GM12878 (cell line): ENCODE measurements around the gene CBR3. TPM values are rescaled to one million over a fixed set of nuclear protein-coding genes. Genes with fewer than 3 reads are reported as not detected.

Experiments used
- ATAC-seq: fragments of 200-7000 bp; cut with Tn5 transposase; 3 replicates; pipeline ENCODE4 v1.9.1; 2020; ENCODE audit warnings: mild to moderate bottlenecking, moderate library complexity
- BruUV-seq: library from RNA; stranded (reverse); fragments of 400-500 nt; replicated peaks from 2 replicates; lab custom pipeline; 2021; lab: Mats Ljungman, UMichigan
- CTCF ChIA-PET: fragments of 300-600 bp; sonication (Branson Sonifier 250); formaldehyde crosslinking; extraction: SDS; loops from one replicate; lab custom pipeline; 2021; ENCODE audit warnings: inconsistent platforms; lab: Yijun Ruan, JAX
- POLR2A ChIA-PET: fragments of 350-600 bp; formaldehyde crosslinking; extraction: SDS; loops from one replicate; lab custom pipeline; 2021; ENCODE audit warnings: inconsistent platforms; lab: Charles Lee
- RAD21 ChIA-PET: fragments of 300-600 bp; sonication (Branson Sonifier 250); formaldehyde crosslinking; loops from one replicate; lab custom pipeline; 2023; ENCODE audit warnings: antibody characterized with exemption; ENCODE audit not compliant: unreplicated experiment; lab: Charles Lee
- SMC1A ChIA-PET: fragments of 300-600 bp; sonication (Branson Sonifier 250); formaldehyde crosslinking; loops from one replicate; lab custom pipeline; 2023; ENCODE audit not compliant: unreplicated experiment, uncharacterized antibody; lab: Charles Lee
- DNase-seq: peaks from one replicate; pipeline ENCODE4 v3.0.0-alpha.2; 2011; ENCODE audit warnings: low read depth, low spot score
- FAIRE-seq: peaks from 3 replicates; lab custom pipeline; 2011; peaks lifted over from hg19 to GRCh38; lab: Jason Lieb, UNC
- H2AFZ ChIP-seq: 2 replicates; pipeline ENCODE4 v1.6.0; 2011; ENCODE audit warnings: low read depth, low read length, control low read depth; ENCODE audit not compliant: control insufficient read depth
- H3K27ac ChIP-seq: 2 replicates; pipeline ENCODE4 v1.5.1; 2011; ENCODE audit warnings: control low read depth; ENCODE audit not compliant: control insufficient read depth, insufficient read depth
- H3K27me3 ChIP-seq, 2 experiments: replicated peaks in 1 of 2; 2 replicates each; pipeline versions ENCODE4 v1.6.0 to v1.6.1; 2011; ENCODE audit warnings: low read length in 1 of 2; ENCODE audit not compliant: control insufficient read depth in 2 of 2, insufficient read depth in 2 of 2
- H3K36me3 ChIP-seq, 2 experiments: 2 replicates each; pipeline ENCODE4 v1.5.1; 2011; ENCODE audit warnings: low read length in 1 of 2; ENCODE audit not compliant: control insufficient read depth in 2 of 2, insufficient read depth in 2 of 2
- H3K4me1 ChIP-seq: 2 replicates; pipeline ENCODE4 v1.6.1; 2011; ENCODE audit warnings: mild to moderate bottlenecking, low read length, moderate library complexity, mixed read lengths; ENCODE audit not compliant: control insufficient read depth, insufficient read depth
- H3K4me2 ChIP-seq: 2 replicates; pipeline ENCODE4 v1.6.0; 2011; ENCODE audit warnings: control low read depth; ENCODE audit not compliant: control insufficient read depth, insufficient read depth
- H3K4me3 ChIP-seq: fragments of 200-600 bp; sonication (generic); 2 replicates; pipeline ENCODE4 v1.5.1; 2016
- H3K79me2 ChIP-seq: 2 replicates; pipeline ENCODE4 v1.6.0; 2011; ENCODE audit warnings: low read length; ENCODE audit not compliant: control insufficient read depth, insufficient read depth
- H3K9ac ChIP-seq: 2 replicates; pipeline ENCODE4 v1.8.0; 2011; ENCODE audit warnings: low read length, control low read depth, mixed read lengths; ENCODE audit not compliant: control insufficient read depth, insufficient read depth
- H3K9me3 ChIP-seq: replicated peaks from 3 replicates; pipeline ENCODE4 v1.5.1; 2011; ENCODE audit warnings: mild to moderate bottlenecking, low read length; ENCODE audit not compliant: control insufficient read depth, insufficient read depth
- H4K20me1 ChIP-seq: 2 replicates; pipeline ENCODE4 v1.6.0; 2011; ENCODE audit not compliant: control insufficient read depth, insufficient read depth
- BHLHE40 ChIP-seq, 2 experiments: fragments of 450-650 bp in 1 of 2; IDR thresholded peaks; 2 replicates each; pipeline ENCODE4 v1.6.1; 2011 to 2017; ENCODE audit warnings: low read depth in 2 of 2, borderline replicate concordance in 1 of 2, improper control_type of control experiment in 1 of 2, low read length in 1 of 2, mild to moderate bottlenecking in 1 of 2
- CHD1 ChIP-seq: IDR thresholded peaks from 2 replicates; pipeline ENCODE4 v1.6.1; 2012; ENCODE audit warnings: low read depth, low read length, improper control_type of control experiment
- DPF2 ChIP-seq: fragments of 450-650 bp; IDR thresholded peaks from 2 replicates; pipeline ENCODE4 v1.6.1; 2017; ENCODE audit warnings: mild to moderate bottlenecking
- EP300 ChIP-seq, 2 experiments: fragments of 150-350 bp in 1 of 2; IDR thresholded peaks; 2 replicates each; pipeline ENCODE4 v1.6.1; 2011 to 2012; ENCODE audit warnings: low read depth in 2 of 2, low read length in 2 of 2, borderline replicate concordance in 1 of 2, improper control_type of control experiment in 1 of 2, inconsistent platforms in 1 of 2; ENCODE audit not compliant: control insufficient read depth in 1 of 2
- KAT2A ChIP-seq: conservative IDR thresholded peaks from 2 replicates; pipeline ENCODE4 v1.6.1; 2011; ENCODE audit warnings: low read depth, low read length; ENCODE audit not compliant: control insufficient read depth
- LARP7 ChIP-seq: fragments of 450-650 bp; IDR thresholded peaks from 2 replicates; pipeline ENCODE4 v1.6.1; 2017; ENCODE audit warnings: mild to moderate bottlenecking
- MEF2A ChIP-seq: IDR thresholded peaks from 2 replicates; pipeline ENCODE4 v1.6.1; 2011; ENCODE audit warnings: low read depth, mild to moderate bottlenecking, low read length, moderate library complexity; ENCODE audit not compliant: insufficient read depth
- MTA3 ChIP-seq: IDR thresholded peaks from 2 replicates; pipeline ENCODE4 v1.6.1; 2012; ENCODE audit warnings: low read length, inconsistent platforms, borderline replicate concordance
- NR2C2 ChIP-seq: IDR thresholded peaks from 2 replicates; pipeline ENCODE4 v1.6.1; 2011; ENCODE audit warnings: borderline replicate concordance, low read depth; ENCODE audit not compliant: control insufficient read depth, insufficient read length
- TBL1XR1 ChIP-seq: IDR thresholded peaks from 2 replicates; pipeline ENCODE4 v1.6.1; 2012; ENCODE audit warnings: low read depth, low read length, improper control_type of control experiment
- YY1 ChIP-seq: IDR thresholded peaks from 2 replicates; pipeline ENCODE4 v1.6.1; 2011; ENCODE audit warnings: low read depth, mild to moderate bottlenecking, low read length
- ZNF274 ChIP-seq: IDR thresholded peaks from one replicate; pipeline ENCODE4 v1.8.0; 2011; ENCODE audit not compliant: insufficient read length, insufficient read depth
- WGBS: methylation state at CpG from one replicate; pipeline ENCODE4 v1.1.6; 2016; ENCODE audit warnings: low lambda C conversion rate; ENCODE audit not compliant: insufficient replicate concordance, insufficient coverage; ENCODE audit errors: missing lambda C conversion rate; 5-methylcytosine and 5-hydroxymethylcytosine counted together
- in situ Hi-C: fragments of 300-500 bp; cut with MboI; formaldehyde crosslinking; loops from 9 replicates; pipeline ENCODE4 v1.14.3; 2018; ENCODE audit warnings: mixed read lengths
- intact Hi-C: fragments of 100-400 bp; cut with micrococcal nuclease; formaldehyde crosslinking; loops from one replicate; pipeline ENCODE4 v1.14.2; 2022; ENCODE audit not compliant: unreplicated experiment
- polyA plus RNA-seq, 11 experiments: library from polyadenylated mRNA; depleted of rRNA in 4 of 11; unstranded in 6 of 11; stranded (reverse) in 5 of 11; fragments of >200 nt; fragmentation: Nextera tagmentation in 4 of 11; fragmentation: Illumina TruSeq in 1 of 11; extraction: Ambion mirVana in 4 of 11; extraction: Trizol in 1 of 11; gene quantifications; 1 replicate in 1 of 11; 2 replicates in 10 of 11; pipeline versions ENCODE4 v1.2.1 to v1.2.3, GENCODE V29; 2011 to 2016; ENCODE audit warnings: inconsistent platforms in 2 of 11, missing spikeins in 2 of 11, low read depth in 1 of 11
- total RNA-seq, 4 experiments: library from RNA; depleted of rRNA in 3 of 4; stranded (reverse); fragments of >200 nt in 3 of 4; fragmentation: Illumina TruSeq in 1 of 4; extraction: Trizol in 1 of 4; gene quantifications; 2 replicates each; pipeline versions ENCODE4 v1.2.1 to v1.2.3, GENCODE V29; 2013 to 2021
- TF ChIP-seq, protein P1 (sequence below): fragments of 450-650 bp; conservative IDR thresholded peaks from 2 replicates; pipeline ENCODE4 v1.6.1; 2017; ENCODE audit warnings: mild to moderate bottlenecking, moderate library complexity
- TF ChIP-seq, protein P2 (sequence below): fragments of 450-650 bp; IDR thresholded peaks from 2 replicates; pipeline ENCODE4 v1.6.1; 2017; ENCODE audit warnings: low read depth, mild to moderate bottlenecking, moderate library complexity
- TF ChIP-seq, protein P3 (sequence below): IDR thresholded peaks from 2 replicates; pipeline ENCODE4 v1.6.1; 2012; ENCODE audit warnings: low read depth, low read length, improper control_type of control experiment

The CBR3 gene
- total and polyA plus RNA-seq, 10 of the 15 experiments (the other 5 are each of a cell fraction or from before 2014, with no cell fraction given): 0.48 to 17.2 (median 11.2) TPM

DNA sequence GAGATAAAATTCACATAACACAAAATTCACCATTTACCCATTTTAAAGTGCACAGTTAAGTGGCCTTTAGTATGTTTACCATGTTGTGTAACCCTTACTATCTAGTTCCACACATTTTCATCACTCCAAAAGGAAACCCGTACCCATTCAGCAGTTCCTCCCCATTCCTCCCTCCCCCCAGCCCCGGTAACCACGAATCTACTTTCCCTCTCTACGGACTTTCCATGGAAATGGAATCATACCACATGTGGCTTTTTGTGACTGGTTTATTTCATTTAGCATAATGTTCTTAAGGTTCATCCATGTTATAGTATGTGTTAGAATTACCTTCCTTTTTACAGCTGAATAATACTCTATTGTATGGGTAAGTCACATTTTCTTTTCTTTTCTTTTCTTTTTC, 32.7 kb downstream of the CBR3 start:
- no peak overlapping the region for H3K9ac ChIP-seq
- no peak overlapping the region for H3K27ac ChIP-seq
- no peaks in the 10 kb centered on the region for H3K27me3 ChIP-seq
- in situ Hi-C loops (no loop called here), intact Hi-C loops (no loop called here)
- H3K79me2 ChIP-seq: no peaks in the 10 kb centered on the region
- no peaks in the 10 kb centered on the region; a peak in 2 of 4 replicates for H3K36me3 ChIP-seq
- H2AFZ ChIP-seq: no peak overlapping the region
- FAIRE-seq (no peak), DNase-seq (no peak), ATAC-seq (no peak)
- CTCF ChIA-PET: interaction anchor here (1.1 kb wide), 1 partner anchor 152 kb away, joined by 3 read pairs; the partner anchor contains the start of gene MORC3
- H3K4me2 ChIP-seq: no peak overlapping the region
- RAD21 ChIA-PET: no interaction called here
- POLR2A ChIA-PET: no interaction called here
- no peaks in the 10 kb centered on the region for H3K4me1 ChIP-seq
- 90% methylated on average over 4 of the region's 4 CpGs for WGBS
- no peaks in the 10 kb centered on the region for H3K9me3 ChIP-seq
- TF ChIP-seq, protein P1, sequence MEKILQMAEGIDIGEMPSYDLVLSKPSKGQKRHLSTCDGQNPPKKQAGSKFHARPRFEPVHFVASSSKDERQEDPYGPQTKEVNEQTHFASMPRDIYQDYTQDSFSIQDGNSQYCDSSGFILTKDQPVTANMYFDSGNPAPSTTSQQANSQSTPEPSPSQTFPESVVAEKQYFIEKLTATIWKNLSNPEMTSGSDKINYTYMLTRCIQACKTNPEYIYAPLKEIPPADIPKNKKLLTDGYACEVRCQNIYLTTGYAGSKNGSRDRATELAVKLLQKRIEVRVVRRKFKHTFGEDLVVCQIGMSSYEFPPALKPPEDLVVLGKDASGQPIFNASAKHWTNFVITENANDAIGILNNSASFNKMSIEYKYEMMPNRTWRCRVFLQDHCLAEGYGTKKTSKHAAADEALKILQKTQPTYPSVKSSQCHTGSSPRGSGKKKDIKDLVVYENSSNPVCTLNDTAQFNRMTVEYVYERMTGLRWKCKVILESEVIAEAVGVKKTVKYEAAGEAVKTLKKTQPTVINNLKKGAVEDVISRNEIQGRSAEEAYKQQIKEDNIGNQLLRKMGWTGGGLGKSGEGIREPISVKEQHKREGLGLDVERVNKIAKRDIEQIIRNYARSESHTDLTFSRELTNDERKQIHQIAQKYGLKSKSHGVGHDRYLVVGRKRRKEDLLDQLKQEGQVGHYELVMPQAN: no peak
- TF ChIP-seq CHD1: no peak
- TF ChIP-seq KAT2A: no peak
- no peak for TF ChIP-seq BHLHE40 (IDR thresholded peaks at IDR 0.05; ENCODE audit: borderline replicate concordance in 1 of 2, low read depth in 2 of 2, low read length in 1 of 2)
- TF ChIP-seq ZNF274: no peak
- no peak for TF ChIP-seq TBL1XR1
- no peak for TF ChIP-seq YY1
- TF ChIP-seq DPF2: no peak
- no peak for TF ChIP-seq NR2C2
- TF ChIP-seq, protein P2, sequence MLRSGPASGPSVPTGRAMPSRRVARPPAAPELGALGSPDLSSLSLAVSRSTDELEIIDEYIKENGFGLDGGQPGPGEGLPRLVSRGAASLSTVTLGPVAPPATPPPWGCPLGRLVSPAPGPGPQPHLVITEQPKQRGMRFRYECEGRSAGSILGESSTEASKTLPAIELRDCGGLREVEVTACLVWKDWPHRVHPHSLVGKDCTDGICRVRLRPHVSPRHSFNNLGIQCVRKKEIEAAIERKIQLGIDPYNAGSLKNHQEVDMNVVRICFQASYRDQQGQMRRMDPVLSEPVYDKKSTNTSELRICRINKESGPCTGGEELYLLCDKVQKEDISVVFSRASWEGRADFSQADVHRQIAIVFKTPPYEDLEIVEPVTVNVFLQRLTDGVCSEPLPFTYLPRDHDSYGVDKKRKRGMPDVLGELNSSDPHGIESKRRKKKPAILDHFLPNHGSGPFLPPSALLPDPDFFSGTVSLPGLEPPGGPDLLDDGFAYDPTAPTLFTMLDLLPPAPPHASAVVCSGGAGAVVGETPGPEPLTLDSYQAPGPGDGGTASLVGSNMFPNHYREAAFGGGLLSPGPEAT: no peak
- no peak for TF ChIP-seq LARP7
- TF ChIP-seq MTA3: no peak
- TF ChIP-seq MEF2A: no peak
- TF ChIP-seq, protein P3, sequence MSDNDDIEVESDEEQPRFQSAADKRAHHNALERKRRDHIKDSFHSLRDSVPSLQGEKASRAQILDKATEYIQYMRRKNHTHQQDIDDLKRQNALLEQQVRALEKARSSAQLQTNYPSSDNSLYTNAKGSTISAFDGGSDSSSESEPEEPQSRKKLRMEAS: no peak
- TF ChIP-seq EP300 (IDR thresholded peaks at IDR 0.05; ENCODE audit: borderline replicate concordance in 1 of 2, control insufficient read depth in 1 of 2, low read depth in 2 of 2, low read length in 2 of 2): no peak
- SMC1A ChIA-PET: no interaction called here
- H4K20me1 ChIP-seq: no peaks in the 10 kb centered on the region
- no peak overlapping the region for H3K4me3 ChIP-seq
- BruUV-seq: no TSS peak
